ENCODE measurements around the gene CNIH3.
"Not testable (repeated sequence)": the region's sequence is repeated elsewhere in the genome, so short reads cannot be mapped to it uniquely, and the experiment has no call there.

CNIH3 gene

GRCh38 chr1:224644553-224645154 lies 28.5 kb downstream of the CNIH3 start:
- DNase-seq, result peak; percentile 37

GRCh38 chr1:224647449-224647848 lies 31.3 kb downstream of the CNIH3 start:
- no peak for DNase-seq

GRCh38 chr1:224650290-224650689 lies 34.2 kb downstream of the CNIH3 start:
- peak; percentile 80 for DNase-seq

GRCh38 chr1:224651188-224651587 lies 35.1 kb downstream of the CNIH3 start:
- no peak for DNase-seq

GRCh38 chr1:224656392-224656791 lies 40.3 kb downstream of the CNIH3 start:
- DNase-seq, result no peak

GRCh38 chr1:224660074-224660473 lies 44.0 kb downstream of the CNIH3 start:
- no peak for DNase-seq

GRCh38 chr1:224662870-224663269 lies 46.8 kb downstream of the CNIH3 start:
- DNase-seq, result no peak

GRCh38 chr1:224665016-224665415 lies 48.9 kb downstream of the CNIH3 start:
- no peak for DNase-seq

- DNase-seq, result no peak
These were observed 50.0 kb downstream of the CNIH3 start for GRCh38 chr1:224666078-224666477.

- no peak for DNase-seq
These were observed 50.8 kb downstream of the CNIH3 start for GRCh38 chr1:224666913-224667312.

- DNase-seq, result no peak
These were observed 52.9 kb downstream of the CNIH3 start for GRCh38 chr1:224668984-224669383.

- no peak for DNase-seq
These were observed 53.3 kb downstream of the CNIH3 start for GRCh38 chr1:224669403-224669802.

GRCh38 chr1:224670506-224670905 lies 54.4 kb downstream of the CNIH3 start:
- DNase-seq, result no peak

- DNase-seq, result no peak
These were observed 55.0 kb downstream of the CNIH3 start for GRCh38 chr1:224671076-224671475.

- DNase-seq, result no peak
These were observed 57.0 kb downstream of the CNIH3 start for GRCh38 chr1:224673141-224673540.

GRCh38 chr1:224675590-224675989 lies 59.5 kb downstream of the CNIH3 start:
- no peak for DNase-seq

- DNase-seq, result no peak
These were observed 60.4 kb downstream of the CNIH3 start for GRCh38 chr1:224676551-224676950.

- no peak for DNase-seq
These were observed 62.1 kb downstream of the CNIH3 start for GRCh38 chr1:224678168-224678567.

GRCh38 chr1:224679606-224680005 lies 63.5 kb downstream of the CNIH3 start:
- DNase-seq, result no peak

- DNase-seq, result no peak
These were observed 65.7 kb downstream of the CNIH3 start for GRCh38 chr1:224681816-224682215.

GRCh38 chr1:224683936-224684335 lies 67.8 kb downstream of the CNIH3 start:
- DNase-seq, result peak; percentile 89

GRCh38 chr1:224684979-224685425 lies 68.9 kb downstream of the CNIH3 start:
- DNase-seq, result peak; percentile 48

GRCh38 chr1:224686140-224686539 lies 70.0 kb downstream of the CNIH3 start:
- not testable (repeated sequence) for DNase-seq

GRCh38 chr1:224687465-224687864 lies 71.3 kb downstream of the CNIH3 start:
- no peak for DNase-seq

- DNase-seq, result no peak
These were observed 73.3 kb downstream of the CNIH3 start for GRCh38 chr1:224689374-224689773.

Measured in NCI-H526 treated with DMSO at 0.1 percent for 48 hours (cell line).